SK-N-SH treated with all-trans-retinoic acid at 6 μM for 48 hours (cell line): Measurements from ENCODE around the gene MAP3K7.

Experiments
- ATAC-seq: fragments of 200-7000 bp; cut with Tn5 transposase; 3 replicates; pipeline ENCODE4 v1.9.1; 2020; ENCODE audit warnings: mild to moderate bottlenecking, moderate library complexity
- ARNTL ChIP-seq: fragments of 450-650 bp; formaldehyde crosslinking; IDR thresholded peaks from 2 replicates; pipeline ENCODE4 v1.5.0; 2020; ENCODE audit warnings: low read depth, mild to moderate bottlenecking, moderate library complexity, borderline replicate concordance
- BACH2 ChIP-seq: fragments of 250-450 bp; sonication (Bioruptor Pico); IDR thresholded peaks from 2 replicates; pipeline ENCODE4 v1.9.0; 2021; ENCODE audit warnings: mild to moderate bottlenecking, borderline replicate concordance
- CSDC2 ChIP-seq: fragments of 250-450 bp; sonication (Bioruptor Pico); IDR thresholded peaks from 2 replicates; pipeline ENCODE4 v1.5.0; 2020; ENCODE audit warnings: mild to moderate bottlenecking, moderate library complexity
- ESRRG ChIP-seq: fragments of 250-450 bp; sonication (Bioruptor Pico); IDR thresholded peaks from 2 replicates; pipeline ENCODE4 v1.6.1; 2021; ENCODE audit warnings: mild to moderate bottlenecking
- GLIS3 ChIP-seq: fragments of 250-450 bp; sonication (Bioruptor Pico); IDR thresholded peaks from 2 replicates; pipeline ENCODE4 v1.5.0; 2020; ENCODE audit warnings: mild to moderate bottlenecking, moderate library complexity
- ISL1 ChIP-seq: fragments of 250-450 bp; sonication (Bioruptor Pico); IDR thresholded peaks from 2 replicates; pipeline ENCODE4 v2.1.2; 2022; ENCODE audit warnings: mild to moderate bottlenecking, moderate library complexity
- OSR1 ChIP-seq: fragments of 250-450 bp; sonication (Bioruptor Pico); IDR thresholded peaks from 2 replicates; pipeline ENCODE4 v1.8.0; 2022; ENCODE audit warnings: moderate library complexity, mild to moderate bottlenecking, inconsistent platforms
- PPARA ChIP-seq: fragments of 250-450 bp; sonication (Bioruptor Pico); IDR thresholded peaks from 2 replicates; pipeline ENCODE4 v1.5.0; 2020; ENCODE audit warnings: mild to moderate bottlenecking, borderline replicate concordance
- RARB ChIP-seq: fragments of 250-450 bp; sonication (Bioruptor Pico); IDR thresholded peaks from 2 replicates; pipeline ENCODE4 v1.8.0; 2021; ENCODE audit warnings: mild to moderate bottlenecking, moderate library complexity
- SNAI2 ChIP-seq: fragments of 250-450 bp; sonication (Bioruptor Pico); IDR thresholded peaks from 2 replicates; pipeline ENCODE4 v1.5.0; 2020; ENCODE audit warnings: mild to moderate bottlenecking, moderate library complexity
- TCF4 ChIP-seq: fragments of 250-450 bp; sonication (Bioruptor Pico); IDR thresholded peaks from 2 replicates; pipeline ENCODE4 v1.8.0; 2021; ENCODE audit warnings: mild to moderate bottlenecking, moderate library complexity, borderline replicate concordance
- TOX ChIP-seq: fragments of 250-450 bp; sonication (Bioruptor Pico); IDR thresholded peaks from 2 replicates; pipeline ENCODE4 v1.8.0; 2021; ENCODE audit warnings: mild to moderate bottlenecking, moderate library complexity, borderline replicate concordance
- ZC3H10 ChIP-seq: fragments of 250-450 bp; sonication (Bioruptor Pico); IDR thresholded peaks from 2 replicates; pipeline ENCODE4 v1.5.1; 2021; ENCODE audit warnings: mild to moderate bottlenecking, moderate library complexity
- ZFP30 ChIP-seq: fragments of 450-650 bp; formaldehyde crosslinking; IDR thresholded peaks from 2 replicates; pipeline ENCODE4 v1.5.0; 2022; ENCODE audit warnings: mild to moderate bottlenecking, moderate library complexity
- ZNF565 ChIP-seq: fragments of 450-650 bp; formaldehyde crosslinking; conservative IDR thresholded peaks from 2 replicates; pipeline ENCODE4 v1.5.0; 2020; ENCODE audit warnings: low read depth, mild to moderate bottlenecking, moderate library complexity
- ZNF70 ChIP-seq: fragments of 450-650 bp; formaldehyde crosslinking; IDR thresholded peaks from 2 replicates; pipeline ENCODE4 v1.5.0; 2020; ENCODE audit warnings: mild to moderate bottlenecking, moderate library complexity
- ZNF8 ChIP-seq: fragments of 450-650 bp; formaldehyde crosslinking; IDR thresholded peaks from 2 replicates; pipeline ENCODE4 v1.5.0; 2020; ENCODE audit warnings: mild to moderate bottlenecking, moderate library complexity
- TF ChIP-seq, protein P1 (sequence below): fragments of 250-450 bp; sonication (Bioruptor Pico); IDR thresholded peaks from 2 replicates; pipeline ENCODE4 v1.8.0; 2021; ENCODE audit warnings: low read depth, mild to moderate bottlenecking, moderate library complexity, borderline replicate concordance
- TF ChIP-seq, protein P2 (sequence below): fragments of 250-450 bp; sonication (Bioruptor Pico); IDR thresholded peaks from 2 replicates; pipeline ENCODE4 v1.5.1; 2020; ENCODE audit warnings: low read depth, mild to moderate bottlenecking, moderate library complexity
- TF ChIP-seq, protein P3 (sequence below): fragments of 250-450 bp; sonication (Bioruptor Pico); IDR thresholded peaks from 2 replicates; pipeline ENCODE4 v1.8.0; 2020; ENCODE audit warnings: mild to moderate bottlenecking, moderate library complexity, borderline replicate concordance

The MAP3K7 gene

DNA sequence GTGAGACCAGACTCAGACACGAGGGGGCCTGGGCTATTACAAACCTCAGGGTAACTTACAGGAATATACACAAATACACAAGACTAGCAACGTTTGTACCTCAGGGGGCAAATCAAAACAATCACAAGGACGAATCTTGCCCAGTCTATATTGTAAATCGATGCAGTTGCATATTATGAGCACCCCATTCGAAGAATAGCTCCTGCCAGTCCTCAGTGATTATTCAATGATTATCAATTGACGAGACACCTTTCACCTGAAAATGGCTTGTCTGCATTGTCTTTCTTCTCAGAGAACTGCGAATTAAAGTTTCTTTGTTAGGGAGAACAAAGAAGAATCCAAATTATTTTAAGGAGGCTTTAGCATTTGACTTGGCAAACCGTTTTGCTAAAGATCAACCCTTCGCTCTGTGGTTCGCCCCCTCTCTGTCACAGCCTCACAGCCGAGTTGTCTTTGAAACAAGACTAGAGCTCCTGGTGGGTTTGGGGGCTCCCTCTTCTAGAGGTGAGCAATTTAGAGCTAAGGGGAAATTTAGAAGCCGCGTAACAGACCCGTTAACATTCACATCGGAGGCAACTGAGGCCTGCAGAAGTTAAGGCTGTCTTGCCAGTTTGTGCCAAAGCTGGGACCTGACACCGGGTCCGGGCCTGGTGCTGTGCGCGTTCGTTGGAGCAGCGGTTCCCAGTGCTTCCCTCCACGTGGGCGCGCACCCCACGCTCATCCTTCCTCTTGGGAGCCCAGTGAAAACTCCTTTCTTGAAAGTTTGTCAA is 24.9 kb upstream of the MAP3K7 start:
- TF ChIP-seq ZFP30 (CRISPR knock-in tag) (no peak), ZNF70 (CRISPR knock-in tag) (no peak), OSR1 (no peak), BACH2 (CRISPR knock-in tag) (no peak)
- TF ChIP-seq, protein P1, sequence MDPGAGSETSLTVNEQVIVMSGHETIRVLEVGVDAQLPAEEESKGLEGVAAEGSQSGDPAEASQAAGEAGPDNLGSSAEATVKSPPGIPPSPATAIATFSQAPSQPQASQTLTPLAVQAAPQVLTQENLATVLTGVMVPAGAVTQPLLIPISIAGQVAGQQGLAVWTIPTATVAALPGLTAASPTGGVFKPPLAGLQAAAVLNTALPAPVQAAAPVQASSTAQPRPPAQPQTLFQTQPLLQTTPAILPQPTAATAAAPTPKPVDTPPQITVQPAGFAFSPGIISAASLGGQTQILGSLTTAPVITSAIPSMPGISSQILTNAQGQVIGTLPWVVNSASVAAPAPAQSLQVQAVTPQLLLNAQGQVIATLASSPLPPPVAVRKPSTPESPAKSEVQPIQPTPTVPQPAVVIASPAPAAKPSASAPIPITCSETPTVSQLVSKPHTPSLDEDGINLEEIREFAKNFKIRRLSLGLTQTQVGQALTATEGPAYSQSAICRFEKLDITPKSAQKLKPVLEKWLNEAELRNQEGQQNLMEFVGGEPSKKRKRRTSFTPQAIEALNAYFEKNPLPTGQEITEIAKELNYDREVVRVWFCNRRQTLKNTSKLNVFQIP (CRISPR knock-in tag), result no peak
- ATAC-seq, result no peak

DNA sequence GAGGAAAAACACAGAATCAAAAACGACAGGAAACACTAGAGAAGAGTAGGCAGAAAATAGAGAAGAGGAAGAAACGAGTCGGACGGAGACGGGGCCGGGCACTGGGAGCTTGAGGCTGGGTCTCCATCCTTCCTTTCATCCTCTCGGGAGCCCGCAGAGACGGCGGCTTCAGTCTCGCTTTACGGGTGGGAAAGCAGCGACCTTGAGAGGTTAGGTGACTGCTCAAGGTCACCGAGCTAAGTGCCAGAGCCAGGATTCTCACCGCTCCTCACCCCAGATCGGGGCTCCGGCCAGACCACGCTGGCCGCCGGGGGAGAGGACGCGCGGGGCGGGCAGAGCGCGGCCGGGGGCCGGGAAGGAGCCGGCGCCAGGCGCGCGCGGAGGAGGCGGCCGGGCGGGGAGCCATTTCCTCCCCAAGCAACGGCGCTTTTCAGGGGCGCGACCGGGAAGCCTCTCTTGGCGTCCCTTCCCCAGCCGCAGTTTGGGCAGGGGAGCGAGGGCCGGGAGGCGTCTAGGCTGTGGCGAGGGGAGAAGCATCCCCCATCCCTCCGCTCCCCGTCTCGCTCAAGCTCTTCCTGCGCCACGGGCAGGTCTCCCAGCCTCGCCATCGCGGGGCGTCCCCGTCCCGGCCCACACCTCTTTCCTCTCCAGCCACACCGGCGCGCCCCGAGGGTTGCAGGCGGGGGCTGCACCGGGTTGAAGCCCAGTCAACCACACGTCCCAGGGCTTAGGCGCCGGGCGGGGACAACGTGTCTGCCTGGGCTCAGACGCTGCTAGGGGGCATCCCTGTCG is 24.1 kb upstream of the MAP3K7 start:
- ATAC-seq, result peak; percentile 60
- TF ChIP-seq SNAI2 (CRISPR knock-in tag), result no peak
- TF ChIP-seq ISL1 (CRISPR knock-in tag), result no peak
- TF ChIP-seq, protein P2, sequence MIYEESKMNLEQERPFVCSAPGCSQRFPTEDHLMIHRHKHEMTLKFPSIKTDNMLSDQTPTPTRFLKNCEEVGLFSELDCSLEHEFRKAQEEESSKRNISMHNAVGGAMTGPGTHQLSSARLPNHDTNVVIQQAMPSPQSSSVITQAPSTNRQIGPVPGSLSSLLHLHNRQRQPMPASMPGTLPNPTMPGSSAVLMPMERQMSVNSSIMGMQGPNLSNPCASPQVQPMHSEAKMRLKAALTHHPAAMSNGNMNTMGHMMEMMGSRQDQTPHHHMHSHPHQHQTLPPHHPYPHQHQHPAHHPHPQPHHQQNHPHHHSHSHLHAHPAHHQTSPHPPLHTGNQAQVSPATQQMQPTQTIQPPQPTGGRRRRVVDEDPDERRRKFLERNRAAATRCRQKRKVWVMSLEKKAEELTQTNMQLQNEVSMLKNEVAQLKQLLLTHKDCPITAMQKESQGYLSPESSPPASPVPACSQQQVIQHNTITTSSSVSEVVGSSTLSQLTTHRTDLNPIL (CRISPR knock-in tag), result no peak
- no peak for TF ChIP-seq ESRRG
- TF ChIP-seq ZNF8 (CRISPR knock-in tag), result no peak
- no peak for TF ChIP-seq CSDC2 (CRISPR knock-in tag)
- TF ChIP-seq, protein P3, sequence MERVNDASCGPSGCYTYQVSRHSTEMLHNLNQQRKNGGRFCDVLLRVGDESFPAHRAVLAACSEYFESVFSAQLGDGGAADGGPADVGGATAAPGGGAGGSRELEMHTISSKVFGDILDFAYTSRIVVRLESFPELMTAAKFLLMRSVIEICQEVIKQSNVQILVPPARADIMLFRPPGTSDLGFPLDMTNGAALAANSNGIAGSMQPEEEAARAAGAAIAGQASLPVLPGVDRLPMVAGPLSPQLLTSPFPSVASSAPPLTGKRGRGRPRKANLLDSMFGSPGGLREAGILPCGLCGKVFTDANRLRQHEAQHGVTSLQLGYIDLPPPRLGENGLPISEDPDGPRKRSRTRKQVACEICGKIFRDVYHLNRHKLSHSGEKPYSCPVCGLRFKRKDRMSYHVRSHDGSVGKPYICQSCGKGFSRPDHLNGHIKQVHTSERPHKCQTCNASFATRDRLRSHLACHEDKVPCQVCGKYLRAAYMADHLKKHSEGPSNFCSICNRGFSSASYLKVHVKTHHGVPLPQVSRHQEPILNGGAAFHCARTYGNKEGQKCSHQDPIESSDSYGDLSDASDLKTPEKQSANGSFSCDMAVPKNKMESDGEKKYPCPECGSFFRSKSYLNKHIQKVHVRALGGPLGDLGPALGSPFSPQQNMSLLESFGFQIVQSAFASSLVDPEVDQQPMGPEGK (CRISPR knock-in tag), result no peak
- no peak for TF ChIP-seq OSR1
- no peak for TF ChIP-seq ARNTL (CRISPR knock-in tag)
- no peak for TF ChIP-seq TOX (CRISPR knock-in tag)
- TF ChIP-seq GLIS3 (CRISPR knock-in tag), result no peak
- TF ChIP-seq ZNF70 (CRISPR knock-in tag), result no peak
- no peak for TF ChIP-seq PPARA (CRISPR knock-in tag)

DNA sequence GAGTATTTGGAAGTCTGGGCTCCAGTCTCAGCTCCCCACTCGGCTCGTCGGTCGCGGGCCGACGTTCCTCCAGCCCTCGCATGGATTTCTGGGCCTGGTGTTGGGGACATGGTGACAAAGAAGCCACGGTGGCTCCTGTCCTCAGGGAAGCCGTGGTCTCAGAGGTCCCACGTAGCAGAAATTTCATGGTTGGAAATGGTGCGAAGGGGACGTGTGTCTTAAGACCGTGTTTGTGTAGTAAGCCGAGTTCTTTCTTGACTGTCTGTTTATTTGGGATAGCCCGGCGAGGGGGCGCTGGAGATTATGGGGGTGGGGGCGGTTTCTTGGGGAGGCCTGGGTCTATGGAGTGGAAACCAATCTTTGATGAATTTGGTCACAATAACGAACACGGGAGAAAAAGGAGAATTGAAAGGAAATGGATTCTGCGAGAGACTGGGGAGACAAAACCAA is 23.5 kb upstream of the MAP3K7 start:
- ATAC-seq, result no peak; the same call in 2 of the 3 replicates
- TF ChIP-seq ZNF8 (CRISPR knock-in tag) (no peak), ZNF565 (CRISPR knock-in tag) (no peak), TCF4 (CRISPR knock-in tag) (no peak), CSDC2 (CRISPR knock-in tag) (no peak), ARNTL (CRISPR knock-in tag) (no peak), BACH2 (CRISPR knock-in tag) (no peak)
- TF ChIP-seq, protein P1 (CRISPR knock-in tag), result no peak

DNA sequence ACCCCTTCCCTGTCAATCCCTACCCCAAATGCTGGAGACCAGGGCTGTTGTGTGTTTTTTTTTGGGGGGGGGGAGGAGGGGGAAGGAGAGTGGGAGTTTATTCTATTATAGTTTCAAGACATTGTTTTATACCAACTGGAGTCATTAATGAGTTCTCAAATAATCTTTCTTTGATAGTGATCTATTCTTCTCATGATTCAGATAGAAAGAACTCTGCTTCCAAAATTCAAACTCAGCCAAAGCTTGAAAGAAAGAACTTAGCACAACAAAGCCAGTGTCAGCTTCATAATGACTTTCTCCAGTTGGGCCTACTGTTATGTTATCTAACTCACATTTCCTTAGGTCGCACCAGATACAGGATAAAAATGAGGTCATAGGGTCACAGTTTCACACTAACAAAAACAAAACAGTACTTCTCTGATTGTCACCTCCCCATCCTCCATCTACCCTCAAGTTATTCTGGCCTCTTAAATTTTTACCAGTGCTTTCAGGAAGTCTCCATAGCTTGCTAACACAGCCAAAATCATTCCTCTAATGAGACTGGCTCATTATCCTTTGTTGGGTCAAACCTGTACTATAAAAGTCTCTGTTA is 19.0 kb upstream of the MAP3K7 start:
- ATAC-seq, result no peak
- TF ChIP-seq TOX (CRISPR knock-in tag) (no peak), ISL1 (CRISPR knock-in tag) (no peak), ZNF8 (CRISPR knock-in tag) (no peak), GLIS3 (CRISPR knock-in tag) (no peak), ESRRG (no peak), BACH2 (CRISPR knock-in tag) (no peak), ZC3H10 (CRISPR knock-in tag) (no peak), ARNTL (CRISPR knock-in tag) (no peak), ZNF70 (CRISPR knock-in tag) (no peak), TCF4 (CRISPR knock-in tag) (no peak), ZNF565 (CRISPR knock-in tag) (no peak), PPARA (CRISPR knock-in tag) (no peak), RARB (CRISPR knock-in tag) (no peak), ZFP30 (CRISPR knock-in tag) (no peak)
- TF ChIP-seq, protein P1 (CRISPR knock-in tag), result no peak
- TF ChIP-seq, protein P2 (CRISPR knock-in tag), result no peak
